Left renal cortex interstitium (tissue), 4 donors: ENCODE measurements around the gene C14orf132. TPM values are rescaled to one million over a fixed set of nuclear protein-coding genes. Genes with fewer than 3 reads are reported as not detected.

Experiments used
- DNase-seq, 4 donors: peaks; one replicate each; pipeline ENCODE4 v3.0.0-alpha.2; 2013; ENCODE audit warnings: low read depth in 4 of 4, low spot score in 2 of 4, missing footprints in 1 of 4
- polyA plus RNA-seq, 4 donors: library from polyadenylated mRNA; unstranded; fragments of 120-200 nt; gene quantifications; one replicate each; pipeline ENCODE4 v1.2.1, GENCODE V29; 2013; ENCODE audit not compliant: insufficient read length in 4 of 4

C14orf132 gene
- polyA plus RNA-seq, 4 donors: 27.5 to 40.7 (median 35.0) TPM

- DNase-seq: no peak
Observed at GRCh38 chr14:96096639-96097610, 57.8 kb downstream of the C14orf132 start.

- DNase-seq: no peak
Observed at GRCh38 chr14:96097752-96098151, 58.6 kb downstream of the C14orf132 start.

DNA sequence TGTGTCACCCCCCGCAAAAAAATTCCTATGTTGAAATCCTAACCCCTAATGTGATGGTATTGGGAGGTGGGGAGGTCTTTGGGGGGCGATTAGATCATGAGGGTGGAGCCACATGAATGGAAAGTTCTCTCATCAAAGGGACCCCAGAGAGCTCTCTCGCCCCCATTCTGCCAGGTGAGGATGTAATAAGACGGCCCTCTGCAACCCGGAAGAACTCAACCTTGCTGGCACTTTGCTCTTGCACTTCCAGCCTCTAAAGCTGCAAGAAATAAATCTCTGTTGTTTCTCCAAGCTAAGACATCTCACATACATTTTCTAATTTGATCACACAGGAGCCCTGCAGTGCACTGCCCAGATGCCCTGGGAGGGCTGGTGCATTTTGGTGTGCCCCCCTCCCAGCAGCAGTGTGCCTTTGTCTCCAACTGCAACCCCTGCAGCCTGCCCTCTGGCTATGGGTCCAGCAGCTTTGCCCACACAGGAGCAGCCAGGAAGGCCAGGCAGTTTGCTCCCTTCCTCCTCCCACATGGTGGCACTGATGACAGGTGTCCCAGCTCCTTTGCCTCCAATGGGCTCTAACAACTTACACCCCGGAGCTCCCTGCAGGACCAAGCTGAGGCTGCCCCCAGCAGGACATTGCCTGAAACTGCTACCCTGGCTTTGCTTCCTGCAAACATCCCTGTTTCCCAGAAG lies 59.3 kb downstream of the C14orf132 start:
- DNase-seq: no peak

GRCh38 chr14:96098999-96099335 lies 59.8 kb downstream of the C14orf132 start:
- DNase-seq: no peak

- DNase-seq: peak in 1 of 4 donors; percentile 55
Observed at GRCh38 chr14:96100161-96101064, 61.3 kb downstream of the C14orf132 start.

DNA sequence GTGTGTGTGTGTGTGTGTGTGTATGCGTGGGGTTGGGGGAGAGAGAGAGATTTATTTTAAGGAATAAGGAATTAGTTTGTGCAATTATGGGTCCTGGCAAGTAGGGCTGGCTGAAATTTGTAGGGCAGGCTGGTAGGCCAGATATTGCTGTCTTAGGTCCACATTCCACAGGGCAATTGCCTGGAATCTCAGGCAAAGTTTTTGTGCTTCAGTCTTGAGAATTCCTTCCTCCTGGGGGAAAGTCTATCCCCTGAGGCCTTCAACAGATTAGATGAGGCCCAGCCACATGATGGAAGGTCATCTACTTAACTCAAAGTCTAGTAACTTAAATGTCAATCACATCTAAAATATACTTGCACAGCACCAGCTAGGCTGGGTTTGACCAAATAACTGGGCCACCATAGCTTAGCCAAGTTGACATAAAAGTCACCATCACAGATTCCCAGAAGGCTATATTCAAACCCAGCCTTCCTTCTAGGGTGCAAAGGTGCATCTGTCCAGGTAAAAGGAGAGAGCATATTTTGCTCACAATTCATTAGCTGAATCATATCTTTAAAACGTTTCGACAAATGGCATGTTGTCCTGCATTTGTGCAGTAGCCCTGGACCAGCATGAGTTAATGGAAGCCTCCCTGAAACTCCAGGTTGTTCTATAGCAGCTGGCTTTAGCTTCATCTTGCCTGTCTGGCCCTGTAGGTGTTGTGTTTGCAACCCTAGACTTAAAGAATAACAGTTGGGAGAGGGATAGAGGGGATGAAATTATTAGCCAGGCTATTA lies 63.1 kb downstream of the C14orf132 start:
- DNase-seq: no peak

- no peak for DNase-seq
Observed at GRCh38 chr14:96103075-96103474, 63.9 kb downstream of the C14orf132 start.

- no peak for DNase-seq
Observed at GRCh38 chr14:96103560-96104460, 64.6 kb downstream of the C14orf132 start.

GRCh38 chr14:96104469-96105057 lies 65.4 kb downstream of the C14orf132 start:
- DNase-seq: no peak

GRCh38 chr14:96105089-96105925 lies 66.1 kb downstream of the C14orf132 start:
- DNase-seq: no peak

DNA sequence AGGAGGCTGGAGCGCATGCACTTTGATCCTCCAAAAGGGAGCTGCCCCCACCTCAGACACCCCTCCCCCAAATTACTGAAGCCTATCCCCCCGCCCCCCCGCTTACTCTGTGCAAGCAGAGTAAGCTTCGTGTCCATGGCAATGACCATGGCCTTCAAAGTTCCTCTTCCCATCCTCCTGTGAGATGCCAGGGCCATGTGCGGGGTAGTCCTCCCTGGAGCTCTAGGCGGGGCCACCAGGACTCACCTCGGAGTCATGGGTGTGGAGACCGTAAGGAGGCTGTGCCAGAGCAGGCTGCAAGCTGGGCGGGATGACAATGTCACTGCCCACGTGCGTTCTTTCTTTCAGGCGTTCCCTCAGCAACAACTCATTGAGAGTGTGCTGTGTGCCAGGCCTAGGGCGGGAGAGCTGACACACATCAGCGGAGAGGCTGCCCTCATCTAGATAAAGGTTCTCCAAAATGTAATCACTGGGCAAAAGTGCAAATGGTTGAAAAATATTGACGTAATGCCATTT lies 66.8 kb downstream of the C14orf132 start:
- no peak for DNase-seq

- DNase-seq: no peak
Observed at GRCh38 chr14:96106891-96107290, 67.7 kb downstream of the C14orf132 start.

GRCh38 chr14:96108061-96108795 lies 69.1 kb downstream of the C14orf132 start:
- no peak for DNase-seq

DNA sequence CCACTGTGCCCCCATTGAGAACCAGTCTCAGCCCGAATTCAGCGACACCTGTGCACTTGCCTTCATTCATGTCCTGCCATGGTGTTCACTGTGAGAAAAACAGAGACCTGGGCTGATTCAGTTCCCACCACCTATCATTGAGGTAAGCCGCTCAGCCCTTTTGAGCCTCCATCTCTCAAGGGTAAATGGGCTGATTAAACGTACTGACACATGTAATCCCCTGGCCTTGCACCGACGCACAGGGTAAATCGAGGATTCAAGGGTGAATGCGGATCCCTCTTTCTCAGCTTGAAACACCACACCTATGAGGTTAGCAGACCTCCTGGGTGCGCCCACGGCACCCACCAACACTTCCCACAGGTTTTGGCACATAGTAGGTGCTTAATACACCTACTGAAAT lies 69.7 kb downstream of the C14orf132 start:
- no peak for DNase-seq

DNA sequence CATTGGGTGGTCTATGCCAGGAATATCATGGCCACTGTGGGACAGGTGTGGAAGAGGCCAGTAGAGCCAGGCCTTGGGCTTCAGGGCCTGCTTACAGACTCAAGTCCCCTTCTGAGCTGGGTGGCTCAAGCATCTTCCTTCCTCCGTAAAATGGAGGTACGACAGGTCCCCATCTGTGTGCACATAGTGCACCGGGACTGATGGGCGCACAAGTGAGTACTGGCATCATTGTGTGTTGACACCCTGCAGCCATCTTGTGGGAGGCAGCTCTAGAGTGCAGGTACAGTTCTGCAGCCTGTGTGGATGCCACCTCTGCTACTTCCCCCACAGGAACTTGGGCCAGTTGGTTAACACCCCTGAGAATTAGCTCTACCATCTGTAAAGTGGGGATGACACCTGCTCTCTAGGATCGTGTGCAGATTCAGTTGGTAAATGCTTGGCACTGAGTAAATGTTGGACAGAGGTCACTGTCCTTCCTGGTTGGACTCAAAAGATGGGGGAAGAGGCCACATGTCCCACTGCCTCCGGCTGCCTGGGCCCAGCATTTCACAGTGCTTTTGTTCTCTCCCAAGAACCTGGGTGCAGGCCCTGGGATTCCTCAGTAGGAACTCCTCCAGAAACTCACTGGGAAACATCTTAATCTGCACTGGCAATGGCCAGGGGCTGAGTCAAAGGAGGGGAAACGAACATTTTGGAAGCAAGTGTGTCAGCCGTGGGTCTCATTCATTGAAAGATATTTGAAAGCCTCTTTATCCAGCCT lies 70.6 kb downstream of the C14orf132 start:
- no peak for DNase-seq

DNA sequence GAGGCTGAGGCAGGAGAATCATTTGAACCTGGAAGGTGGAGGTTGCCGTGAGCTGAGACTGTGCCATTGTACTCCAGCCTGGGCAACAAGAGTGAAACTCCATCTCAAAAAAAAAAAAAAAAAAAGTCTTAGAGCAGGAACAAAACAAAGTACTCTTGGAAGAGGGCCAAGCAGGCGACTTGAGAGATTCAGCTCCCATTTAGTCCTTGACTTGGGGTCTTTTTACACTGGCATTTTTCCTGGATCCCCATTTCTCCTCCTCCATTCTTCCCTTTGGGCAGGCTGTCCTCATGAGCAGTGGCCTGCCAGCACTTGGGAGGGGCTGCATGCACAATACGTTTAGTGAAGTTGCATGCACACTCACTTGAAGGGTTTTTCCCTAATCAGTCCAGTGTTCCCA lies 72.9 kb downstream of the C14orf132 start:
- DNase-seq: no peak
